ENCODE measurements around the gene TMEM156. TPM values are rescaled to one million over a fixed set of nuclear protein-coding genes. Genes with fewer than 3 reads are reported as not detected.

The TMEM156 gene, protein sequence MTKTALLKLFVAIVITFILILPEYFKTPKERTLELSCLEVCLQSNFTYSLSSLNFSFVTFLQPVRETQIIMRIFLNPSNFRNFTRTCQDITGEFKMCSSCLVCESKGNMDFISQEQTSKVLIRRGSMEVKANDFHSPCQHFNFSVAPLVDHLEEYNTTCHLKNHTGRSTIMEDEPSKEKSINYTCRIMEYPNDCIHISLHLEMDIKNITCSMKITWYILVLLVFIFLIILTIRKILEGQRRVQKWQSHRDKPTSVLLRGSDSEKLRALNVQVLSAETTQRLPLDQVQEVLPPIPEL
- total RNA-seq, result 10 to 100 TPM; 10.5 to 24.5 (median 15.9) TPM
- polyA plus RNA-seq, result 10 to 100 TPM; 31.2 to 76.1 (median 67.2) TPM
- long read RNA-seq, donor 1, partial matches to known transcripts, result 0 of 1 reads
- long read RNA-seq, donor 1, other reads (novel, unspliced or antisense), result 0 of 1 reads
- long read RNA-seq, donor 2, partial matches to known transcripts, result 0 of 3 reads
- long read RNA-seq, donor 2, other reads (novel, unspliced or antisense), result 0 of 3 reads

DNA sequence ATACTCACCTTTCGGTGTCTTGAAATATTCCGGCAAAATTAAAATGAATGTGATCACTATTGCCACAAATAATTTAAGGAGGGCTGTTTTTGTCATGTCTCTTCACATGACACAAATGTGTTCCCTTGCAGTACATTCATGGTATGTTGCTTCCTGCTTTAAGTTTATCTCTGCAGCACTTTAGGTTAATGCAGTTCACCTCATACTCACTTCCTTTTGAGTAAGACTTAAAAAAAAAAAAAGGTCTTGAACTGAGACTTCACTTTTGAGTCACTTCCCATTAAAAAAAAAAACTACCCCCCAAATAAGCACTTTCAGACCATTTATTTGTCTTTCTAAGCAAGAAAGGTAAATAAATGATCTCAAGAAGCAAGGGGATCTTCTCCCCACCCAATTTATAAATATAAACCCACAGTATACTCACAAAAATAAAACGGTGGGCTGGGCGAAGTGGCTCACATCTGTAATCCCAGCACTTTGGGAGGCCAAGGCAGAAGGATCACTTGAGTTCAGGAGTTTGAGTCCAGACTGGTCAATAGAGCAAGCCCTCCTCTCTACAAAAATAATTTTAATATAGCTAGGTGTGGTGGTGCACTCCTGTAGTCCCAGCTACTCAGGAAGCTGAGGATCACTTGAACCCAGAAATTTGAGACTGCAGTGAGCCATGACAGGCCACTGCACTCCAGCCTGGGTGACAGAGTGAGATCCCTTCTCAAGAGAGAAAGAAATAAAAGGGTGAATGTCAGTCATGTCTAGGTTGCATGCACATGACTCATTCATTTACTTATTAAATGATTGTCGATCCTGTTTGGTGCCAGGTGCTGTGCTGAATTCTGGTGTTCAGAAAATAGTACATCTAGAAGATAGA lies at the start of gene TMEM156:
TSS of gene TMEM156 (minus strand) at position 192 of the 868 bp plus-strand sequence. CDS start at position 96, 96 bp downstream.
- TF ChIP-seq POLR2A (IDR thresholded peaks at IDR 0.05) (peak; percentile 36 to 81 (median 60)), POLR2AphosphoS5 (IDR thresholded peaks at IDR 0.05) (peak in 1 of 3 donors; percentile 26)
- TF ChIP-seq, protein P1, sequence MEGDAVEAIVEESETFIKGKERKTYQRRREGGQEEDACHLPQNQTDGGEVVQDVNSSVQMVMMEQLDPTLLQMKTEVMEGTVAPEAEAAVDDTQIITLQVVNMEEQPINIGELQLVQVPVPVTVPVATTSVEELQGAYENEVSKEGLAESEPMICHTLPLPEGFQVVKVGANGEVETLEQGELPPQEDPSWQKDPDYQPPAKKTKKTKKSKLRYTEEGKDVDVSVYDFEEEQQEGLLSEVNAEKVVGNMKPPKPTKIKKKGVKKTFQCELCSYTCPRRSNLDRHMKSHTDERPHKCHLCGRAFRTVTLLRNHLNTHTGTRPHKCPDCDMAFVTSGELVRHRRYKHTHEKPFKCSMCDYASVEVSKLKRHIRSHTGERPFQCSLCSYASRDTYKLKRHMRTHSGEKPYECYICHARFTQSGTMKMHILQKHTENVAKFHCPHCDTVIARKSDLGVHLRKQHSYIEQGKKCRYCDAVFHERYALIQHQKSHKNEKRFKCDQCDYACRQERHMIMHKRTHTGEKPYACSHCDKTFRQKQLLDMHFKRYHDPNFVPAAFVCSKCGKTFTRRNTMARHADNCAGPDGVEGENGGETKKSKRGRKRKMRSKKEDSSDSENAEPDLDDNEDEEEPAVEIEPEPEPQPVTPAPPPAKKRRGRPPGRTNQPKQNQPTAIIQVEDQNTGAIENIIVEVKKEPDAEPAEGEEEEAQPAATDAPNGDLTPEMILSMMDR (IDR thresholded peaks at IDR 0.05 in 8 of 11, conservative IDR thresholded peaks at IDR 0.05 in 3 of 11), result no peak
- 40 to 46% (median 43%) methylated on average over 5 of the region's 5 CpGs for WGBS, 5 donors
- H3K4me3 ChIP-seq, result peak within 1 kb of the TSS; percentile 24 to 68 (median 41)
- peaks cover 4 to 69% (median 34%) of the 10 kb centered on the region in 6 donors for H3K4me1 ChIP-seq
- no peak for DNase-seq
- intact Hi-C loops (cut with DNase I; ENCODE audit: low total_unique reads), result no loop called here
- H3K27me3 ChIP-seq (replicated peaks in 1 of 7), result no peaks in the 10 kb centered on the region
- H3K36me3 ChIP-seq, result no peaks in the 10 kb centered on the region
- H3K27ac ChIP-seq, result peak within 1 kb of the TSS; percentile 32 to 90 (median 84)
- H3K9me3 ChIP-seq, result no peaks in the 10 kb centered on the region

DNA sequence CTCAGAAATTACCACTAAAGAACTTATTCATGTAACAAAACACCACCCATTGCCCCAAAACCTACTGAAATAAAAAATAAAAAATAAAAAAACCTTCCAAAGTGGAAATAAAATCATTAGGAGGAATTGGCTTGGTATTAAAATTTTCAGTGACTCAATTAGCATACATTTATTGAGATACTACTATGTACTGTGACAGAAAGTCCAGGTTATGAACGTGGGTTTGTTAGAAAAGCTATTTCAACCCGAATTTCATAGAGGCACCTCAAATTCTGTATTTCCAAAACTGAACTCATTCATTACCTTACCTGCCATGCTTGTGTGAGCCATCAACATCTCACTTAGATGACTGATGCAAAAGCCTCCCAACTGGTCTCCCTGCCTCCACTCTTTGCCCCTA lies 46.6 kb upstream of the TMEM156 start:
- H3K9me3 ChIP-seq, result no peaks in the 10 kb centered on the region
- H3K36me3 ChIP-seq, result peaks cover 0 to 44% (median 12%) of the 10 kb centered on the region in 6 donors
- no peak for TF ChIP-seq POLR2A (IDR thresholded peaks at IDR 0.05)
- TF ChIP-seq, protein P1 (IDR thresholded peaks at IDR 0.05 in 8 of 11, conservative IDR thresholded peaks at IDR 0.05 in 3 of 11), result no peak
- TF ChIP-seq POLR2AphosphoS5 (IDR thresholded peaks at IDR 0.05), result no peak
- no peaks in the 10 kb centered on the region for H3K27me3 ChIP-seq (replicated peaks in 1 of 7)
- WGBS, 5 donors, result 93 to 99% (median 94%) methylated on average over 2 of the region's 2 CpGs
- intact Hi-C loops (cut with DNase I; ENCODE audit: low total_unique reads), result no loop called here
- no peak for DNase-seq
- H3K4me1 ChIP-seq, result no peaks in the 10 kb centered on the region
- H3K27ac ChIP-seq, result no peak overlapping the region
- no peak overlapping the region for H3K4me3 ChIP-seq

DNA sequence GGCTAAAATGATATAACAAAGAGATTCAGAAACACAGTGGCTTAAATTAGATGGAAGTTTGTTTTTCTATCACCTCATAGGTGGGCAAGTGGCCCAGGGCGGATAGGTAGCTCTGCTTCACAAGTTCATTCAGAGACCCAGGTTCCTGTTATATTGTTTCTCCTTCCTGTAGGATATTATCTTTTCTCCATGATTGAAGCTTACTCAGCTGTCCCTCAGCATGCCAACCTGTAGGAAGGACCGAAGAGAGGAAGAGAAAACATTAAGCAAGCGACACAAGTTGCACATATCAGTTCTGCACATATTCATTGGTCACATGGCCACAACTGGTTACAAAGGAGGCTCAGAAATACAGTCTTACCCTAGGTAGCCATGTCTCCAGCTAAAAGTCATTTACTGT lies 36.7 kb upstream of the TMEM156 start:
- Histone ChIP-seq H3K4me1 (peaks cover 0 to 14% (median 0%) of the 10 kb centered on the region in 6 donors), H3K27ac (no peak overlapping the region), H3K36me3 (no peaks in the 10 kb centered on the region), H3K9me3 (no peaks in the 10 kb centered on the region), H3K27me3 (replicated peaks in 1 of 7) (no peaks in the 10 kb centered on the region), H3K4me3 (no peak overlapping the region)
- DNase-seq, result no peak
- intact Hi-C loops (cut with DNase I; ENCODE audit: low total_unique reads), result no loop called here
- TF ChIP-seq, protein P1 (IDR thresholded peaks at IDR 0.05 in 8 of 11, conservative IDR thresholded peaks at IDR 0.05 in 3 of 11), result no peak
- TF ChIP-seq POLR2AphosphoS5 (IDR thresholded peaks at IDR 0.05) (no peak), POLR2A (IDR thresholded peaks at IDR 0.05) (no peak)
- 68 to 86% (median 78%) methylated on average over 3 of the region's 3 CpGs for WGBS, 5 donors

All from spleen (tissue), 13 donors.